GM23338 (cell line): ENCODE data around the gene ISL2. TPM values are rescaled to one million over a fixed set of nuclear protein-coding genes. Genes with fewer than 3 reads are reported as not detected.
A peak's percentile ranks its signal among the peaks of the same experiment; 100 is the strongest.

ENCODE experiments used
- ATAC-seq: fragments of 200-7000 bp; cut with Tn5 transposase; 3 replicates; pipeline ENCODE4 v1.9.1; 2020
- DNase-seq: peaks from one replicate; pipeline ENCODE4 v3.0.0-alpha.2; 2015; ENCODE audit warnings: low spot score
- H2AFZ ChIP-seq: fragments of 200-600 bp; sonication (generic); 2 replicates; pipeline ENCODE4 v1.8.0; 2016; ENCODE audit warnings: antibody characterized with exemption, mild to moderate bottlenecking, moderate library complexity
- H3F3A ChIP-seq: fragments of 200-600 bp; sonication (generic); replicated peaks from 2 replicates; pipeline ENCODE4 v1.8.0; 2017; ENCODE audit warnings: antibody characterized with exemption, mixed run types, low read depth
- H3K27ac ChIP-seq: fragments of 200-600 bp; sonication (generic); 2 replicates; pipeline ENCODE4 v1.6.1; 2016; ENCODE audit warnings: low read depth
- H3K27me3 ChIP-seq: fragments of 200-600 bp; sonication (generic); 2 replicates; pipeline ENCODE4 v1.8.0; 2016; ENCODE audit warnings: mild to moderate bottlenecking, mixed run types, moderate library complexity; ENCODE audit not compliant: insufficient read depth
- H3K36me3 ChIP-seq: fragments of 200-600 bp; sonication (generic); 2 replicates; pipeline ENCODE4 v1.8.0; 2016; ENCODE audit warnings: mild to moderate bottlenecking; ENCODE audit not compliant: insufficient read depth
- H3K4me1 ChIP-seq: fragments of 200-600 bp; sonication (generic); 2 replicates; pipeline ENCODE4 v1.8.0; 2016; ENCODE audit warnings: mild to moderate bottlenecking, moderate library complexity; ENCODE audit not compliant: insufficient read depth
- H3K4me2 ChIP-seq: fragments of 200-600 bp; sonication (generic); 2 replicates; pipeline ENCODE4 v1.7.1; 2017; ENCODE audit warnings: mixed run types
- H3K4me3 ChIP-seq: fragments of 200-600 bp; sonication (generic); 2 replicates; pipeline ENCODE4 v1.6.1; 2016; ENCODE audit warnings: mixed run types
- H3K79me2 ChIP-seq: fragments of 200-600 bp; sonication (generic); replicated peaks from 2 replicates; pipeline ENCODE4 v1.8.0; 2017; ENCODE audit warnings: mild to moderate bottlenecking; ENCODE audit not compliant: insufficient read depth
- H3K9me2 ChIP-seq: fragments of 200-600 bp; sonication (generic); 2 replicates; pipeline ENCODE4 v1.8.0; 2017; ENCODE audit not compliant: insufficient read depth
- H4K20me1 ChIP-seq: fragments of 200-600 bp; sonication (generic); replicated peaks from 2 replicates; pipeline ENCODE4 v1.8.0; 2017; ENCODE audit warnings: mild to moderate bottlenecking; ENCODE audit not compliant: insufficient read depth
- H3K27ac Mint-ChIP-seq: 2 replicates; pipeline ENCODE4 v1.8.0; 2020; ENCODE audit warnings: inconsistent platforms, mild to moderate bottlenecking, moderate library complexity, mixed read lengths
- H3K27me3 Mint-ChIP-seq: 3 replicates; pipeline ENCODE4 v1.8.0; 2022; ENCODE audit warnings: low read depth, mild to moderate bottlenecking, moderate library complexity, mixed read lengths, inconsistent platforms; ENCODE audit not compliant: insufficient read depth, poor library complexity
- H3K36me3 Mint-ChIP-seq: 3 replicates; pipeline ENCODE4 v1.8.0; 2021; ENCODE audit warnings: low read depth, mild to moderate bottlenecking, inconsistent platforms, moderate library complexity, mixed read lengths
- H3K4me1 Mint-ChIP-seq: 3 replicates; pipeline ENCODE4 v1.8.0; 2020; ENCODE audit warnings: mild to moderate bottlenecking, inconsistent platforms, mixed read lengths
- H3K4me3 Mint-ChIP-seq: 3 replicates; pipeline ENCODE4 v1.8.0; 2021; ENCODE audit warnings: moderate library complexity, mild to moderate bottlenecking, inconsistent platforms, mixed read lengths
- H3K9me3 Mint-ChIP-seq: 3 replicates; pipeline ENCODE4 v1.8.0; 2020; ENCODE audit warnings: moderate library complexity, mild to moderate bottlenecking, inconsistent platforms, mixed read lengths
- CTCF ChIP-seq, 2 experiments: fragments of 200-600 bp in 1 of 2; sonication (generic) in 1 of 2; conservative IDR thresholded peaks; 2 replicates each; pipeline versions ENCODE4 v1.5.1 to v1.6.1; 2016 to 2017; ENCODE audit warnings: antibody characterized with exemption in 2 of 2, low read depth in 2 of 2, mild to moderate bottlenecking in 2 of 2, moderate library complexity in 1 of 2
- EZH2 ChIP-seq: fragments of 200-600 bp; sonication (generic); IDR thresholded peaks from one replicate; pipeline ENCODE4 v1.8.0; 2017; ENCODE audit warnings: antibody characterized with exemption, mild to moderate bottlenecking, low read depth; ENCODE audit not compliant: unreplicated experiment
- POLR2AphosphoS5 ChIP-seq: IDR thresholded peaks from 2 replicates; pipeline ENCODE4 v1.6.1; 2016; ENCODE audit warnings: antibody characterized with exemption, low read depth
- STAT1 ChIP-seq: IDR thresholded peaks from one replicate; pipeline ENCODE4 v1.6.1; 2016; ENCODE audit warnings: antibody characterized with exemption; ENCODE audit not compliant: unreplicated experiment
- ZNF462 ChIP-seq: fragments of 250-450 bp; sonication (Bioruptor Pico); IDR thresholded peaks from 2 replicates; pipeline ENCODE4 v1.5.0; 2020; ENCODE audit warnings: mild to moderate bottlenecking, moderate library complexity
- polyA plus RNA-seq: library from polyadenylated mRNA; unstranded; fragments of >200 nt; fragmentation: Nextera tagmentation; extraction: Ambion mirVana; gene quantifications from 2 replicates; pipeline ENCODE4 v1.2.1, GENCODE V29; 2016
- total RNA-seq: library from RNA; depleted of rRNA; stranded (reverse); fragments of >200 nt; shearing (Covaris generic); gene quantifications from 2 replicates; pipeline ENCODE4 v1.2.3, GENCODE V29; 2014

Gene ISL2
- total and polyA plus RNA-seq, 2 experiments from 2014 or later = 0.65 to 2.7 TPM

- H3K27me3 ChIP-seq = peaks cover 11% of the 10 kb centered on the region; the same call in 1 of the 2 replicates
- ATAC-seq = peak; percentile 99
- H3K4me2 ChIP-seq = peak within 1 kb of the TSS; percentile 93
- TF ChIP-seq POLR2AphosphoS5 (peak; percentile 89), ZNF462 (CRISPR knock-in tag) (no peak)
- no peaks in the 10 kb centered on the region for H3K9me2 ChIP-seq
- no peaks in the 10 kb centered on the region for H3K36me3 ChIP-seq
- H3K27ac ChIP-seq = no peak within 1 kb of the TSS
- H3F3A ChIP-seq = no peaks in the 10 kb centered on the region
- Mint-ChIP-seq H3K4me1 (peaks cover 11% of the 10 kb centered on the region; the same call in 2 of the 3 replicates), H3K4me3 (peak within 1 kb of the TSS; percentile 86), H3K27me3 (peaks cover 13% of the 10 kb centered on the region), H3K9me3 (peaks cover 7% of the 10 kb centered on the region; the same call in 2 of the 3 replicates), H3K27ac (no peak within 1 kb of the TSS), H3K36me3 (no peaks in the 10 kb centered on the region)
- H3K4me1 ChIP-seq = peaks cover 10% of the 10 kb centered on the region
- peak within 1 kb of the TSS; percentile 97 for H2AFZ ChIP-seq
- H4K20me1 ChIP-seq = peaks cover 13% of the 10 kb centered on the region; the same call in 1 of the 2 replicates
- H3K4me3 ChIP-seq = peak within 1 kb of the TSS; percentile 89
- DNase-seq = peak; percentile 99
- peaks cover 38% of the 10 kb centered on the region for H3K79me2 ChIP-seq
Measured at GRCh38 chr15:76311100-76311953, 25.2 kb upstream of the ISL2 start, which contains the start of gene ETFA. Gene ETFA, minus strand, starts transcription at chr15:76311469. Its CDS starts 81 bp downstream, at chr15:76311388.

GRCh38 chr15:76312540-76313174, 23.9 kb upstream of the ISL2 start:
- Histone ChIP-seq H3K36me3 (no peaks in the 10 kb centered on the region), H3F3A (no peaks in the 10 kb centered on the region), H3K4me2 (no peak overlapping the region), H3K79me2 (peaks cover 24% of the 10 kb centered on the region), H3K4me1 (peaks cover 10% of the 10 kb centered on the region), H4K20me1 (peaks cover 10% of the 10 kb centered on the region; the same call in 1 of the 2 replicates), H3K27me3 (peaks cover 11% of the 10 kb centered on the region; the same call in 1 of the 2 replicates), H3K27ac (no peak overlapping the region), H3K9me2 (no peaks in the 10 kb centered on the region), H2AFZ (0 out of 2 replicates have a peak overlapping the region, but pooled peaks have one; percentile 72), H3K4me3 (no peak overlapping the region)
- H3K27ac Mint-ChIP-seq = no peak overlapping the region
- peaks cover 11% of the 10 kb centered on the region; the same call in 2 of the 3 replicates for H3K4me1 Mint-ChIP-seq
- H3K27me3 Mint-ChIP-seq = peaks cover 12% of the 10 kb centered on the region
- DNase-seq (no peak), ATAC-seq (no peak)
- no peaks in the 10 kb centered on the region for H3K36me3 Mint-ChIP-seq
- H3K9me3 Mint-ChIP-seq = peaks cover 7% of the 10 kb centered on the region; the same call in 2 of the 3 replicates
- peak overlapping the region; percentile 86; the same call in 2 of the 3 replicates for H3K4me3 Mint-ChIP-seq
- TF ChIP-seq EZH2 (no peak), CTCF (conservative IDR thresholded peaks at IDR 0.05; ENCODE audit: low read depth in 2 of 2) (no peak), STAT1 (no peak)
